Measurements from ENCODE around the gene LRP1B.

LRP1B gene

GRCh38 chr2:141526760-141527159 is 604.1 kb downstream of the LRP1B start:
- TF ChIP-seq REST (IDR thresholded peaks at IDR 0.05; ENCODE audit: insufficient read depth in 1 of 2, low read depth in 2 of 2, low read length in 2 of 2) (no peak), SIN3A (IDR thresholded peaks at IDR 0.05; ENCODE audit: borderline replicate concordance, insufficient read depth, low read length) (no peak), TAF1 (IDR thresholded peaks at IDR 0.05; ENCODE audit: borderline replicate concordance, insufficient read depth, low read length) (no peak), POLR2AphosphoS5 (IDR thresholded peaks at IDR 0.05; ENCODE audit: low read depth, low read length) (no peak), FOXP2 (optimal IDR thresholded peaks at IDR 0.05; ENCODE audit: borderline replicate concordance, extremely low read depth, extremely low read length, insufficient read depth) (no peak)

GRCh38 chr2:141524777-141525176 is 606.0 kb downstream of the LRP1B start:
- no peak for TF ChIP-seq TAF1 (IDR thresholded peaks at IDR 0.05; ENCODE audit: borderline replicate concordance, insufficient read depth, low read length)
- TF ChIP-seq FOXP2 (optimal IDR thresholded peaks at IDR 0.05; ENCODE audit: borderline replicate concordance, extremely low read depth, extremely low read length, insufficient read depth): no peak
- TF ChIP-seq REST (IDR thresholded peaks at IDR 0.05; ENCODE audit: insufficient read depth in 1 of 2, low read depth in 2 of 2, low read length in 2 of 2): no peak
- no peak for TF ChIP-seq SIN3A (IDR thresholded peaks at IDR 0.05; ENCODE audit: borderline replicate concordance, insufficient read depth, low read length)
- no peak for TF ChIP-seq POLR2AphosphoS5 (IDR thresholded peaks at IDR 0.05; ENCODE audit: low read depth, low read length)

GRCh38 chr2:141523199-141523598 is 607.6 kb downstream of the LRP1B start:
- TF ChIP-seq FOXP2 (optimal IDR thresholded peaks at IDR 0.05; ENCODE audit: borderline replicate concordance, extremely low read depth, extremely low read length, insufficient read depth) (no peak), POLR2AphosphoS5 (IDR thresholded peaks at IDR 0.05; ENCODE audit: low read depth, low read length) (no peak), SIN3A (IDR thresholded peaks at IDR 0.05; ENCODE audit: borderline replicate concordance, insufficient read depth, low read length) (no peak), REST (IDR thresholded peaks at IDR 0.05; ENCODE audit: insufficient read depth in 1 of 2, low read depth in 2 of 2, low read length in 2 of 2) (no peak), TAF1 (IDR thresholded peaks at IDR 0.05; ENCODE audit: borderline replicate concordance, insufficient read depth, low read length) (no peak)

GRCh38 chr2:141522702-141523101 is 608.1 kb downstream of the LRP1B start:
- no peak for TF ChIP-seq TAF1 (IDR thresholded peaks at IDR 0.05; ENCODE audit: borderline replicate concordance, insufficient read depth, low read length)
- TF ChIP-seq POLR2AphosphoS5 (IDR thresholded peaks at IDR 0.05; ENCODE audit: low read depth, low read length): no peak
- no peak for TF ChIP-seq FOXP2 (optimal IDR thresholded peaks at IDR 0.05; ENCODE audit: borderline replicate concordance, extremely low read depth, extremely low read length, insufficient read depth)
- TF ChIP-seq SIN3A (IDR thresholded peaks at IDR 0.05; ENCODE audit: borderline replicate concordance, insufficient read depth, low read length): no peak
- TF ChIP-seq REST (IDR thresholded peaks at IDR 0.05; ENCODE audit: insufficient read depth in 1 of 2, low read depth in 2 of 2, low read length in 2 of 2): no peak

- TF ChIP-seq REST (IDR thresholded peaks at IDR 0.05; ENCODE audit: insufficient read depth in 1 of 2, low read depth in 2 of 2, low read length in 2 of 2) (no peak), FOXP2 (optimal IDR thresholded peaks at IDR 0.05; ENCODE audit: borderline replicate concordance, extremely low read depth, extremely low read length, insufficient read depth) (no peak), TAF1 (IDR thresholded peaks at IDR 0.05; ENCODE audit: borderline replicate concordance, insufficient read depth, low read length) (no peak), POLR2AphosphoS5 (IDR thresholded peaks at IDR 0.05; ENCODE audit: low read depth, low read length) (no peak), SIN3A (IDR thresholded peaks at IDR 0.05; ENCODE audit: borderline replicate concordance, insufficient read depth, low read length) (no peak)
Observed at GRCh38 chr2:141522048-141522447, 608.8 kb downstream of the LRP1B start.

All from PFSK-1 (cell line).